ENCODE results near the gene HAO1. TPM values are rescaled to one million over a fixed set of nuclear protein-coding genes. Genes with fewer than 3 reads are reported as not detected.

The HAO1 gene
- total and polyA plus RNA-seq, 9 of the 15 experiments (the other 6 are each of a cell fraction or from before 2014, with no cell fraction given) = not detected

GRCh38 chr20:7848351-7848750 lies 91.9 kb downstream of the HAO1 start (continued):
- TF ChIP-seq ZNF277 (CRISPR knock-in tag; IDR thresholded peaks at IDR 0.05; ENCODE audit: borderline replicate concordance) (no peak), SOX6 (IDR thresholded peaks at IDR 0.05) (no peak), FOSL1 (tag; conservative IDR thresholded peaks at IDR 0.05) (no peak), SMARCA4 (IDR thresholded peaks at IDR 0.05) (no peak), NR3C1 (CRISPR knock-in tag; IDR thresholded peaks at IDR 0.05) (no peak), THAP7 (CRISPR knock-in tag; IDR thresholded peaks at IDR 0.05) (no peak), POLR2B (IDR thresholded peaks at IDR 0.05; ENCODE audit: low read depth, partially characterized antibody) (no peak)

GRCh38 chr20:7843613-7844012 lies 96.6 kb downstream of the HAO1 start:
- ChIA-PET CTCF (ENCODE audit: low intra/inter-chr PET ratio) (no interaction called here), POLR2A (no interaction called here)
- H3K9me1 ChIP-seq (ENCODE audit: control insufficient read depth, insufficient read depth, low read length) = no peaks in the 10 kb centered on the region
- H3K27ac ChIP-seq (ENCODE audit: extremely low read depth, low read depth, low read length) = no peak overlapping the region
- ATAC-seq (no peak), FAIRE-seq (no peak), DNase-seq (ENCODE audit: extremely low read depth in 1 of 4, low spot score in 3 of 4) (no peak)
- in situ Hi-C loops (cut with MboI) (no loop called here), intact Hi-C loops (cut with micrococcal nuclease) (no loop called here)
- H3K9ac ChIP-seq (ENCODE audit: insufficient read depth in 1 of 2, low read depth in 2 of 2, low read length in 2 of 2) = no peak overlapping the region
- H2AFZ ChIP-seq (ENCODE audit: low read depth, low read length) = no peak overlapping the region
- no peaks in the 10 kb centered on the region for H4K20me1 ChIP-seq (replicated peaks; ENCODE audit: control insufficient read depth, insufficient read depth, low read length)
- BruUV-seq (replicated peaks) = no TSS peak
- H3K4me2 ChIP-seq (ENCODE audit: insufficient read depth, low read length) = no peak overlapping the region
- no peaks in the 10 kb centered on the region for H3K27me3 ChIP-seq (ENCODE audit: control insufficient read depth in 2 of 2, insufficient read depth in 2 of 2, low read length in 2 of 2)
- no peaks in the 10 kb centered on the region for H3K9me3 ChIP-seq (replicated peaks; ENCODE audit: control insufficient read depth, insufficient read depth, low read depth, low read length)
- no peaks in the 10 kb centered on the region for H3K36me3 ChIP-seq (ENCODE audit: control insufficient read depth, insufficient read depth, low read length)
- no peaks in the 10 kb centered on the region for H3K4me1 ChIP-seq (replicated peaks in 1 of 2; ENCODE audit: control insufficient read depth in 2 of 2, insufficient read depth in 2 of 2, low read length in 2 of 2)
- H3K79me2 ChIP-seq (ENCODE audit: control insufficient read depth, insufficient read depth, low read length) = no peaks in the 10 kb centered on the region
- no peak overlapping the region for H3K4me3 ChIP-seq
- no peak for TF ChIP-seq XRCC4 (IDR thresholded peaks at IDR 0.05; ENCODE audit: extremely low read depth, insufficient read depth, insufficient read length)
- TF ChIP-seq TEAD2 (tag; IDR thresholded peaks at IDR 0.05) = no peak
- TF ChIP-seq USF2 (CRISPR knock-in tag; IDR thresholded peaks at IDR 0.05) = no peak
- TF ChIP-seq ZMIZ1 (IDR thresholded peaks at IDR 0.05; ENCODE audit: low read depth in 2 of 2, low read length in 2 of 2) = no peak
- TF ChIP-seq PHTF2 (CRISPR knock-in tag; IDR thresholded peaks at IDR 0.05) = no peak
- no peak for TF ChIP-seq CEBPB (tag; IDR thresholded peaks at IDR 0.05)
- no peak for TF ChIP-seq HES1 (IDR thresholded peaks at IDR 0.05; ENCODE audit: low read depth)
- TF ChIP-seq SMAD2 (IDR thresholded peaks at IDR 0.05; ENCODE audit: low read depth, low read length) = no peak
- no peak for TF ChIP-seq TAL1 (IDR thresholded peaks at IDR 0.05)
- no peak for TF ChIP-seq KAT7 (CRISPR knock-in tag; IDR thresholded peaks at IDR 0.05; ENCODE audit: borderline replicate concordance)

Data from K562 (cell line).